Right renal cortex interstitium (tissue), 3 donors: ENCODE measurements around the gene CRIM1. TPM values are rescaled to one million over a fixed set of nuclear protein-coding genes. Genes with fewer than 3 reads are reported as not detected.

ENCODE experiments used
- DNase-seq, 3 donors: peaks; one replicate each; pipeline ENCODE4 v3.0.0-alpha.2; 2013; ENCODE audit warnings: low read depth in 3 of 3, low spot score in 2 of 3
- polyA plus RNA-seq, 3 donors: library from polyadenylated mRNA; unstranded; fragments of 120-200 nt; gene quantifications; one replicate each; pipeline ENCODE4 v1.2.1, GENCODE V29; 2013; ENCODE audit not compliant: insufficient read length in 3 of 3

Gene CRIM1
- polyA plus RNA-seq, 3 donors, result 91.7 to 97.3 (median 95.7) TPM

- no peak for DNase-seq
Observed at GRCh38 chr2:36420569-36421181, 65.1 kb downstream of the CRIM1 start.

DNA sequence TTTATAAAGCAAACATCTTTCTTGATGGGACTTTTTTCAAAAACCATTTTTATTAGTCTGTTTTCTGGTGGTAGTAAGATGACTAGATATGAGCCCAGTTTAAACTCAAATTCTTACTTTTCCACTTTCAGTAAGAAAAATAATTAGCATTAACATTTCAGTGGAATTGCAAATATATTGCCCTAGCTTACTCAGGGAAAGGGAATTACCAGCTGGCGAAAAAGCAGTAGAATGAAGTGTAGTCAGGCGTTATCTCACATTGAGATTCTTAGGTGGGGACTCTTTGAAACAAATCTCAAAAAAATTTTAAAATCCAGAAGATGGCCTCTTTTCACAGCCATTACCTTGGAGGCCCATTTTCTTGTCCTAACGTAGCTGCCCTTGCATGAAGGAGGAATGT lies 65.8 kb downstream of the CRIM1 start:
- DNase-seq, result no peak

- DNase-seq, result no peak
Observed at GRCh38 chr2:36423172-36423571, 67.6 kb downstream of the CRIM1 start.

DNA sequence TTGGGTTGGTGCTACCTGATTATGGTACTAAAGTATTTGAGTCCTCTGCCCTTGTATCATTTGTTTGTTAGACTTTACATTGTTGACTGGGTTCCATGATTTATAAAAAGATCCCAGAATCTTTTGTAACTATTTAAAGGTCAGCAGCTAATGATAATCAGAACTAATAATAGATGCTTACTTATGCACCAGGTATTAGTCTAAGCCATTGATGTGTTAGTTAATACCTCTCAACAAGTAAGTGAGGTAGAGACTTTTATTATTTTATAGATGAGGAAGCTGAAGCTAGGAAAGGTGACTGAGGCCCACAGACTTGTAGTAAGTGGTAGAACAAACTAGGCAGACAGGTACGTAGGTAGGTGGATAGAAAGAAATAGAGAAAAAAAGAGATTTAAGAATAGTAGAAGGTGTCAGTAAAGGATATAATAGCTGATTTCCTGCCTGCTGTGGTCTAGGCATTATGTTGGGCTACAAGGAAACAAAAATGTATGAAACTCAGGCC lies 68.1 kb downstream of the CRIM1 start:
- no peak for DNase-seq

GRCh38 chr2:36425608-36426355 lies 70.2 kb downstream of the CRIM1 start:
- DNase-seq, result no peak

DNA sequence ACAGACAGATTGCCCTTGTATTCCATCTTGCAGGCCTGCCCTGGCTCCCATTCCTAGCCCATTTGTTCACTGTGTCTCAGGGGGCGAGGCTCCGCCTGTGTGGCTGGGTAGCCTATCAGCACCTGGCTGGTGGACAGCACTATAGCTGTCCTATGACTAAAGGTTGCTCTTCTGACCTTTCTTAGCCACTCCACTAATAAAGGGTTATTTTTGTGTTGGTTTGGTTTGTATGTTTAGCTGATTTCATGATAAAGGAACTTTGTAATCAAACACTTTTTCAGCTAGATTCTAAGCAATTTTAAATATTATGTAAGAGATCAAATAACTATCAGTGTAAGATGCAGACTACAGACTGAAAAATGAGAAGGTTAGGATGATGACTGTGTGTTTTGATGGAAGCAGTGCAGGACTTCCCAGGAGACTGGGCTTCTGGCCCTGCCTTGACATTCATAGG lies 72.2 kb downstream of the CRIM1 start:
- no peak for DNase-seq

DNA sequence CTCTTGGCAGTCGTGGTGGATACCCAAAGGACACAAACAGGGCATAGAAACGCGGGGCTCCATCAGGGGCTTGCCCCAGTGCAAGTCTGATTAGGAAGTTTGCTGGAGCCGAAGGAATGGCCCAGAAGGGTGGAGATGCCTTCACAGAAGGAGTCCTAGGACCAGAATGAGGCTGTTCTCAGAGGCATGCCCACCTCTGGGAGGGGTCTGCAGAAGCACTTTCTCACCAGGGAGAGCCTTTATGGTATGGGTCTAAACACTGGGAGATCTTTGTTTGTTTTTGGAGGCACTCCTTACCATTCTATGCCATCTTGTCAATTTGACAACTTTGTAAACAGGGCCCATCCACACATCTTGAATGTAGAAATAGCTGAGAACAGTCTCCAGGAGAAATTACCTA lies 75.0 kb downstream of the CRIM1 start:
- DNase-seq, result no peak

GRCh38 chr2:36432479-36432878 lies 76.9 kb downstream of the CRIM1 start:
- no peak for DNase-seq

DNA sequence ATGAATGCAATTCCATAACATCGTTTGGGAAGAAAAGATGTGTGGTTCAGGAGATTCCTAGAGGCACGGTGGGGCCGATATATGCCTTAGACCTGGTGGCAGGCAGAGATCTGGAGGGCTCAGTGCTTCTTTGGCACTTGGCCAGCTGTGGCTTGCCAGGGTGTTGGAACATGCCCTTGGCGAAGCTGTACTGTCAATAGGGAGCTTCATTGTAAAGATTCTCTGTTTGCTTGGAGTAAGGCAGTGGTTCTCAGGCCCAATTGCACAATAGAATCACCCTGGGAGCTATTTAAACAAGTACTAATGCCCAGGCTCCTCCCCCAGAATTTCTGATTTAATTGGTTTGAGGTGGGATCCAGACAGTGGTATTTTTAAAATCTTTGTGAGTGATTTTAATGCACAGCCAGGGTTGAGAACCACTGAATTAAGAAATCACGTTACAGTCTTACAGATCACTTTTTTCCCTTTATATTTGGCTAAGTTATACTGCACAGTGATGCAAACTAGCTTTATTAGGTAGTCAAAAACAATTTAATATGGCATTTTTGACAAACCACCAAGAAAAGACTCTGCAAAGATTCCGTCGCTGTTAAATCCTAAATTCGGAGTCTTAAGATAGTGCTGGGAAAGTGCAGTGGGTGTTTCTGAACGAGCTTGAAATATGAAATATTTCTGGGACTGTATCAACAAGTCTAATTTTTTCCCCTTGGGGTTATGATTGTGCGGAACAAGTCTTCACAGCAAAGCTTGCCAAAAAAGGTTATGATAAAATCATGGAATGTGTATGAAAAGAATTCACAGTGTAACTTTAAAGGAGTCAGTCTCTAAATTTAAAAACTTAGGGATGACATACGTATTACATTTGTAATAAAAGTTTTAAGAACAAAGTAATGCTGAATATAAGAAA lies 78.0 kb downstream of the CRIM1 start:
- DNase-seq, result no peak

GRCh38 chr2:36438449-36438977 lies 82.9 kb downstream of the CRIM1 start:
- no peak for DNase-seq

DNA sequence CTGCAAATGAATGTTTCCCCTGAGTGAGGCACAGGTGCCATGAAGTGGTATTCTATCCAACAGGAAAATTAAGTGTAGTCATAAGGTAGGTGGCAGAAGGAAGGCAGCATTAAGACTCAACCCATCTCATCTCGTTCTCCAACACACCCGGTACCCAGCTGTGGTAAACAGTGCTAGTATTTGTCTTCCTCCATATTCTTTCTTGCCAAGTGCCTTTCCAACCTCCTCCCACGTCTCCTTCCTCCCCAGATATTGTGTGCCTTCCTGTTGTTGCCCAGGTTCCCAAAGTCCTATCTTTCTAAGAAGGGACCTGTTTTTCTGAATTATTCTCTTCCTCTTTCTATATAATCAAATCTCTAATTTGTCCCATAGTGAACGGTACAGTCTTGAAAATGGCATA lies 83.5 kb downstream of the CRIM1 start:
- DNase-seq, result no peak

- DNase-seq, result no peak
Observed at GRCh38 chr2:36441065-36441625, 85.6 kb downstream of the CRIM1 start.

DNA sequence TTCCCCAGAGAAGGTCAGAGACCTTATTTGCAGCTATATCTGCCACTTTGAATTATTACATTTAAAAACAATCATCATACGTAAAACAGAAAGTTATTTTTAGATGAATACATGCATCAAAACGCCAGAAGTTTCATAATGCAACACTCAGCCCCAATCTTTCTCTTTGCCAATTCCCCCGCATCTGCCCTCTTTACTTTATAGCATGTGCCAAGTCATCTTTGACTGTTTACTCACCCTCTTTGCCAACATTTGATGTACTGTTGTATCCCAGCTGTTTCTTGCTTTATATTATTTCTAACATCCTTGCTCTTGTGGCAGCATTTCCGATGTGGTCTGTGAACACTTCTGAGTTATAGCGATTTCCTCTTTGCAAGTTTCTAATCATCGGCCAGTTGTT lies 86.2 kb downstream of the CRIM1 start:
- DNase-seq, result no peak

DNA sequence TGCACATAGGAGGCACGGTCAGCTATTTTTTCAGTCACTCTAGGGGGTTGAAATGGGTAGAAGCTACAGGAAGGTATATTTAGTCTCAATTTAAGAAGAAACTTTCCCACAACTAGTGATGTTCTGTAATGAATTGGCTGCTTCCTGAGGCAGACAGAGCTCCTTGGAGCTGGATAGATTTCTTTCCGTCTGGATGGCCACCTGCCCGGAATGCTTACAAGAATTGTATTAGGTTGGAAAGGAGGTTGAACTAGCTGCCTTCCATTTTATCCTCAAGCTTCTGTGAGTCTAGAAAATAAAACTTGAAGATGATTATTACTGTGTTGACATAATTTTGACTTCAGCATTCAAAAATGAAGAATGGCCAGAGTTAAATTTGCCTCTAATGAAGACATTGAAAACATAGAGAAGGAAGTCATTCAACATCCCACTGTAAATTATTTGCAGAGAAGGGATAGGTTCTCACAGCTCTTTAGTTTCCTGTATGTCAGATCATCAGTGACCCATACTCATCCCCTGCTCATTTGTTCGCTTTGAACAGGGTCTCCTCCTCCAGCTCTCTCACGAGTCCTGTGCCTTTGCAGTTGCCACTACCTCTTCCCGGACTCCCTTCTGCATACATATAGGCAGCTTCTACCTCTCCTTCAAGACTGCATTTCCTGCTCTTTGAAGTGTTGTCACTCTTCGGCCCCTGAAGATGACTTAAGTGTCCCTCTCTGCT lies 88.8 kb downstream of the CRIM1 start:
- no peak for DNase-seq

DNA sequence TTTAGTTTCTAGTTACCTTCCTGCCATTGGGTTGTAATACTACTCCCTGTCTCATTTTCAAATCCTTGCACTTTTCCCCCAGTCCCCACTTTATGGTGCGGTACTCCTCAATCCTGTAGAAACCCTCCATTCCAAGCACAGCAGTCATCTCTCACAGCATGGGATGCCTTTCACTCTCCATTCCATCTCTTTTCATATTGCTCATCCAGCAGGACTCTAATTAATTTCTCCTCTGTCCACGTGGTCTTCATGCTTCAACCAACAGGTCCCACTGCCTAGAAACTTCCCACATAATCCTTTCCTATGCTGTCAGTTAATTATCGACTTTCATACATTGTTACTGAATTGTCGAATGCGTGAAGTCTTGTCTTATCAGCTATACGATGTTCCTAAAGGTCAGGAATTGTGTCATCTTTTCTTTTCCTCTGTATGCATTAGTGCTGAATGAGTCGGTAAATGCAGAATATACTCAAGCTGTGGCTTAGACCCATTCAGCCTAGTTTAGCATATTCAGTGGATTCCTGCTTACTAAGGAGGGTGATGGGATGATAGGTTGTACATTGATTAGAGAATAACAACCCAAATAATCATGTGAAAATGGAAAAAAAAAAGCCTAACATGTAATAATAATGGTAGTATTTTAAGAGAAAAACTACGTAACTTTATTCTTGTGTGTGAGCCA lies 89.7 kb downstream of the CRIM1 start:
- no peak for DNase-seq

DNA sequence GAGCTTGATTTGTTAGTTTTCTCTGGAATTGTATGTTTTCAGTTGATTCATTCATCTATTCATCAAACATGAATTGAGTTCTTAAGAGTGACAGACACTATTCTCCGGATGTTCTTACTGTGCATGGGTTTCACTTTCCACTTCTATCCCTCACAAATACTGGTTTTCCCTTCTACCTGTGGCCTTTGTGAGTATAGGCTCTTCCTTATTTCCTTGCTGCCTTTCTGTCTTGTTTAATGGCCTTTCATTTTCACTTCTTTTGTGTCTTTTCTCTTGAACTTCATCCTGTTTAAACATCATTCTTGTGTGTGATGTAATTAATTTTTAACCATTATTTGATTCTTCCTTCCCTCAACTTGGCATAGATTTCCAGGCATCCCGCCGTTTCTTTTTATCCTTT lies 90.7 kb downstream of the CRIM1 start:
- DNase-seq, result no peak

DNA sequence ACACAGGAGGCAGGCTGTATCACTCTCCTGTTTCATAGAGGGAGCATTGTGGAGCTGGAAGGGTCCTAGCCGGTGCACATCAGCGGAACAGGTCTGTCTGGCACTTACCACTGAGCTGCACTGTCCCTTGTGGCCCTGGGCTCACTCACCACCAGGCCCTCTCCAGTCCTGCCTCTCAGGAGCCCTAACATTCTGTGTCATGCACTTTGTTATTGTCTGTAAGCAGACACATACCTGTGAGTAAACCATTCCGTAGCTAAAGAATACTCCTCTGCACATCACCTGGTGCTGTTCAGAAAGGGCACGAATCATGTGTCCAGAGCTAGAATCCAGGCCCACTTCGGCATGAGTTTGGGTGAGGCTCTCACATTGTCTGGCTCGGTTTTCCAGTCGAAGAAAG lies 93.6 kb downstream of the CRIM1 start:
- no peak for DNase-seq

- DNase-seq, result no peak
Observed at GRCh38 chr2:36449943-36450392, 94.4 kb downstream of the CRIM1 start.

- no peak for DNase-seq
Observed at GRCh38 chr2:36450466-36451196, 95.1 kb downstream of the CRIM1 start.
